Fibroblast of villous mesenchyme (primary cell): ENCODE results near the gene ADCY10. TPM values are rescaled to one million over a fixed set of nuclear protein-coding genes. Genes with fewer than 3 reads are reported as not detected.

ENCODE experiments used
- DNase-seq: peaks from one replicate; pipeline ENCODE4 v3.0.0-alpha.2; 2010; ENCODE audit warnings: low read depth
- H3K4me3 ChIP-seq: 2 replicates; pipeline ENCODE4 v1.5.1; 2011; ENCODE audit warnings: low read depth, mild to moderate bottlenecking, low read length
- total RNA-seq: library from RNA; depleted of rRNA; stranded (reverse); fragments of >200 nt; gene quantifications from 2 replicates; pipeline ENCODE4 v1.2.3, GENCODE V29; 2012
- TF ChIP-seq, protein P1 (sequence below): IDR thresholded peaks from 2 replicates; pipeline ENCODE4 v1.5.1; 2012; ENCODE audit warnings: low read depth, mild to moderate bottlenecking, low read length; ENCODE audit not compliant: insufficient read depth

The ADCY10 gene
- total RNA-seq, 1 donor, result under 0.01 TPM

- TF ChIP-seq, protein P1, sequence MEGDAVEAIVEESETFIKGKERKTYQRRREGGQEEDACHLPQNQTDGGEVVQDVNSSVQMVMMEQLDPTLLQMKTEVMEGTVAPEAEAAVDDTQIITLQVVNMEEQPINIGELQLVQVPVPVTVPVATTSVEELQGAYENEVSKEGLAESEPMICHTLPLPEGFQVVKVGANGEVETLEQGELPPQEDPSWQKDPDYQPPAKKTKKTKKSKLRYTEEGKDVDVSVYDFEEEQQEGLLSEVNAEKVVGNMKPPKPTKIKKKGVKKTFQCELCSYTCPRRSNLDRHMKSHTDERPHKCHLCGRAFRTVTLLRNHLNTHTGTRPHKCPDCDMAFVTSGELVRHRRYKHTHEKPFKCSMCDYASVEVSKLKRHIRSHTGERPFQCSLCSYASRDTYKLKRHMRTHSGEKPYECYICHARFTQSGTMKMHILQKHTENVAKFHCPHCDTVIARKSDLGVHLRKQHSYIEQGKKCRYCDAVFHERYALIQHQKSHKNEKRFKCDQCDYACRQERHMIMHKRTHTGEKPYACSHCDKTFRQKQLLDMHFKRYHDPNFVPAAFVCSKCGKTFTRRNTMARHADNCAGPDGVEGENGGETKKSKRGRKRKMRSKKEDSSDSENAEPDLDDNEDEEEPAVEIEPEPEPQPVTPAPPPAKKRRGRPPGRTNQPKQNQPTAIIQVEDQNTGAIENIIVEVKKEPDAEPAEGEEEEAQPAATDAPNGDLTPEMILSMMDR, result no peak
- H3K4me3 ChIP-seq, result no peak overlapping the region
- DNase-seq, result no peak
These were observed 146.2 kb downstream of the ADCY10 start for GRCh38 chr1:167767761-167768160.

- DNase-seq, result no peak
- no peak overlapping the region for H3K4me3 ChIP-seq
- TF ChIP-seq, protein P1, result no peak
These were observed 147.4 kb downstream of the ADCY10 start for GRCh38 chr1:167766538-167766937.

DNA sequence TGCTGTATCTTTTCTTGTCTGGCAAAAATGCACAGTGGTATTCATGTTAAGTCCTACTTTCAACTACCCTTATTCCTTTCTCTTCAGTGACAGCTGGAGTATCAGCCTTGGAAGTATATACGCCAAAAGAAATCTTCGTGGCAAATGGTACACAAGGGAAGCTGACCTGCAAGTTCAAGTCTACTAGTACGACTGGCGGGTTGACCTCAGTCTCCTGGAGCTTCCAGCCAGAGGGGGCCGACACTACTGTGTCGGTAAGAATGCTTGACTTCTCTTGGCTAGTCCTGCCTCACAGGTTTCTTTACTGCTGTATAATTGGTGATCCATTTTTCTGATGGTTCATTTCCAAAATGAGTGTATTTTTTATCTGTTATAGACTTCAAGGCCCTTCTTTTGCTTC, 148.4 kb downstream of the ADCY10 start:
- TF ChIP-seq, protein P1, result no peak
- no peak for DNase-seq
- H3K4me3 ChIP-seq, result no peak overlapping the region

DNA sequence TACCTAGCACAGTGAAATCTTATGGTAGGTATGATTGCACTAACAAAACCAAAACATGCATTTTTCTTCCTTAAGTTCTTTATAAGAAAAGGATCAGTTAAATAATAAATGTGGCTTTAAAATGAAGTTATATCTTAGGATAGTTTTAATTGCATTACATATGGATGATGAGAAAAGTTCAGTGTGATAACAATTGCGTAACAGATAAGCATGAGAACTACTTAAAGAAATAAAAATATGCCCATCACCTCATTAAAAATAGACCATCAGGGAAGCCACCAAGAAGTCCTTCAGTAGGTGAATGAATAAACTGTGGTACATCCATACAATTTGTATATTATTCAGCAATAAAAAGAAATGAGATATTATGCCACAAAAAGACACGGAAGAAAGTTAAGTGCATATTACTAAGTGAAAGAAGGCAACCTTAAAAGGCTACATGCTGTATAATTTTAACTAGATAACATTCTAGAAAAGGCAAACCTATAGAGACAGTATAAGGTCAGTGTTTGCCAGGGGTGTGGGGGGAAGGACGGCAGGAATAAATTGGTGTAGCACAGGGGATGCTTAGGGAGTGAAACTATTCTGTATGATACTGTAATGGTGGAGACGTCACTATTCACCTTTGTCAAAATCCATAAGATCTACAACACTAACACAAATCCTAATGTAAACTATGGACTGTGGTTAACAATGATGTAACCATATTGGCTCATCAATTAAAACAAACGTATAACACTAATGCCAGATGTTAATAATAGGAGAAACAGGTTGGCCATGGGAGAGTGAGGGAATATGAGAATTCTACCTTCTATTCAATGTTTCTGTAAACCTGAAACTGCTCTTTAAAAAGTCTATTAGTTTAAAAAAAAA, 149.2 kb downstream of the ADCY10 start:
- peak; percentile 40 for DNase-seq
- TF ChIP-seq, protein P1, result no peak

DNA sequence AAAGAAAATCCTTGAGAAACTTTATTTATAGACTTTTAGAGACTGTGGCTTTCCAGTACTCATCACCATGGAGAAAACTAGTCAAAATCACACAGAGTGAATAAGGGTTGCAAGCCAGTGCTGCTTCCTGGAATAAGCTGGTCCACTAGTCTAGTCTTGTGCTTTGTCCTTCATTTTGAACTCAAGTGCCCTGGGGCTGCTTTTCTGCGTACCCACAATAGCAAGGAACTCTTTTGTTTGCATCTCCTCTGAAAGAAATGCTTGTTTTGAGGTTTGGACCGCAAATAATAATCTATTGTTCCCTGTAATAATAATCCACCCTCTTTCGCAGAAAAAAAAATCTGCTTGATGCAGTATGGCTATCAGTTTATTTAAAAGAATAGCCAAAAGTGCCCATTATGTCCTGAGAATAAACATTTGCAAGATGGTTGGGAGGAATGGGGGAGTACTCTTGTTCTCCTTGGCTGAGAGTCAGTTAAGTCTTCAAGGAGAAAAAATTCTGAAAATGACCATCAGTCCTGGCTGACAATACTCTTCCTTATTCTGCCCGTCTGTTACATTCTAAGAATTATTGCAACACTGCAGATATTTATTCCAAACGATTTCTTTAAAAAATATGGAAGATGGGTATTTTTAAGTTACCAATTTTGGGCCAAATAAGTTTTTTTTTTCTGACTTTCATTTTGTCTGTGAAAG, 150.3 kb downstream of the ADCY10 start:
- no peak overlapping the region for H3K4me3 ChIP-seq
- TF ChIP-seq, protein P1, result no peak
- DNase-seq, result no peak

More for the DNA sequence above, 149.2 kb downstream of the ADCY10 start:
- no peak overlapping the region for H3K4me3 ChIP-seq

DNA sequence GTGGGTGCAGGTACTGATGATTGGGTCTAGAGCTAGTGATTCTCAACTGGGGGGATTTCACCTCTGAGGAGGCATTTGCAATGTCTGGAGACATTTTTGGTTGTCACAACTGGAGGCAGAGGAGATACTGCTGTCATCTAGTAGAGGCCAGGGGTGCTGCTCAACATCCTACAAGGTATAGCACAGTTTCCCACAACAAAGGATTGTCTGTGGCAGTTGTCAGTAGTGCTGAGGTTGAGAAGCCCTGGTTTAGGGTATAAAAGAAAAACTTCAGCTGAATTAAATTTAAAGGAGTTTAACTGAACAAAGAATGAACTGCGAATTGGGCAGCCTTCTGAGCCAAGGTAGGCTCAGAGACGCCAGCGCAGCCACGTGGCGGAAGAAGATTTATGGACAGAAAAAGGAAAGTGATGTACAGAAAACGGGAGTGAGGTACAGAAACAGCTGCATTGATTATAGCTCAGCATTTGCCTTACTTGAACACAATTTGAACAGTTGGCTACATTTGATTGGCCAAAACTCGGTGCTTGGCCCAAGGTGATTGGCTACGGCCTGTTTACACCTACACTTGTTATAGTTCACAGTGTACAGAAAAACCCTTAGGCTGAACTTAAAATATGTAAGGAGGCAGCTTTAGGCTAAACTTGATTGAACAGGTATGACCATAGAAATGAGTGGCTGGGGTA, 151.7 kb downstream of the ADCY10 start:
- TF ChIP-seq, protein P1, result no peak
- H3K4me3 ChIP-seq, result no peak overlapping the region
- DNase-seq, result no peak
